Posterior cingulate gyrus (tissue), 11 donors: ENCODE measurements around the gene ZMYND8.

ENCODE experiments used
- DNase-seq, 10 donors: peaks; one replicate each; pipeline versions ENCODE4 v3.0.0 to v3.0.0-alpha.2; 2020 to 2021; ENCODE audit warnings: mixed read lengths in 3 of 10
- intact Hi-C: fragments of 100-400 bp; cut with DNase I; formaldehyde crosslinking; loops from one replicate; pipeline ENCODE4 v1.15.1; 2023

ZMYND8 gene

GRCh38 chr20:47355489-47356219 is 845 bp downstream of the ZMYND8 start:
- intact Hi-C loops = no loop called here
- peak in 3 of 10 donors; percentile 59 to 87 (median 78) for DNase-seq

GRCh38 chr20:47354714-47355488 is 1.6 kb downstream of the ZMYND8 start:
- intact Hi-C loops = no loop called here
- no peak for DNase-seq

GRCh38 chr20:47354464-47354713 is 2.1 kb downstream of the ZMYND8 start:
- no peak for DNase-seq
- intact Hi-C loops = no loop called here

GRCh38 chr20:47353692-47354463 is 2.6 kb downstream of the ZMYND8 start:
- DNase-seq = no peak
- intact Hi-C loops = no loop called here

- intact Hi-C loops = no loop called here
- DNase-seq = no peak
Measured at GRCh38 chr20:47353239-47353691, 3.2 kb downstream of the ZMYND8 start.

GRCh38 chr20:47352332-47353238 is 3.9 kb downstream of the ZMYND8 start:
- intact Hi-C loops = no loop called here
- DNase-seq = peak in 4 of 10 donors; percentile 31 to 85 (median 62)

- no peak for DNase-seq
- intact Hi-C loops = no loop called here
Measured at GRCh38 chr20:47351643-47352331, 4.7 kb downstream of the ZMYND8 start.

GRCh38 chr20:47350691-47351545 is 5.6 kb downstream of the ZMYND8 start:
- DNase-seq = no peak
- intact Hi-C loops = no loop called here

- intact Hi-C loops = no loop called here
- no peak for DNase-seq
Measured at GRCh38 chr20:47350181-47350550, 6.3 kb downstream of the ZMYND8 start.

- no peak for DNase-seq
- intact Hi-C loops = no loop called here
Measured at GRCh38 chr20:47349365-47350180, 6.9 kb downstream of the ZMYND8 start.

- DNase-seq = peak in 1 of 10 donors; percentile 27
- intact Hi-C loops = no loop called here
Measured at GRCh38 chr20:47348539-47349142, 7.9 kb downstream of the ZMYND8 start.

GRCh38 chr20:47347661-47348435 is 8.7 kb downstream of the ZMYND8 start:
- DNase-seq = no peak
- intact Hi-C loops = no loop called here

GRCh38 chr20:47346172-47346571 is 10.3 kb downstream of the ZMYND8 start:
- intact Hi-C loops = no loop called here
- DNase-seq = peak in 1 of 10 donors; percentile 66

- peak in 1 of 10 donors; percentile 17 for DNase-seq
- intact Hi-C loops = no loop called here
Measured at GRCh38 chr20:47345214-47345613, 11.3 kb downstream of the ZMYND8 start.

GRCh38 chr20:47343007-47343472 is 13.5 kb downstream of the ZMYND8 start:
- no peak for DNase-seq
- intact Hi-C loops = no loop called here

GRCh38 chr20:47338131-47338628 is 18.3 kb downstream of the ZMYND8 start:
- DNase-seq = peak in 1 of 10 donors; percentile 34

More at GRCh38 chr20:47338131-47338628, 18.3 kb downstream of the ZMYND8 start:
- intact Hi-C loops = no loop called here
